ENCODE measurements around the gene MYL9. TPM values are rescaled to one million over a fixed set of nuclear protein-coding genes. Genes with fewer than 3 reads are reported as not detected.

Gene MYL9
- total and polyA plus RNA-seq, 10 of the 15 experiments (the other 5 are each of a cell fraction or from before 2014, with no cell fraction given), result 0.28 to 1.7 (median 0.63) TPM; not detected in 3

- TF ChIP-seq GATAD2B (conservative IDR thresholded peaks at IDR 0.05; ENCODE audit: low read depth) (0 out of 2 replicates have a peak, but pooled peaks have one; percentile 42), CUX1 (IDR thresholded peaks at IDR 0.05; ENCODE audit: insufficient replicate concordance, low read depth, low read length) (no peak), BCLAF1 (IDR thresholded peaks at IDR 0.05) (no peak), CEBPB (IDR thresholded peaks at IDR 0.05; ENCODE audit: borderline replicate concordance in 1 of 2, low read depth in 2 of 2, low read length in 2 of 2) (no peak), NFIC (IDR thresholded peaks at IDR 0.05; ENCODE audit: low read depth, low read length) (no peak), TBL1XR1 (IDR thresholded peaks at IDR 0.05; ENCODE audit: low read depth, low read length) (no peak), ATF7 (IDR thresholded peaks at IDR 0.05; ENCODE audit: low read depth) (peak; percentile 40; the same call in 1 of the 2 replicates), RELB (IDR thresholded peaks at IDR 0.05; ENCODE audit: low read depth) (peak; percentile 61; the same call in 1 of the 2 replicates), ZNF24 (IDR thresholded peaks at IDR 0.05) (no peak), IKZF1 (conservative IDR thresholded peaks at IDR 0.05) (peak; percentile 92)
- TF ChIP-seq, protein P1, sequence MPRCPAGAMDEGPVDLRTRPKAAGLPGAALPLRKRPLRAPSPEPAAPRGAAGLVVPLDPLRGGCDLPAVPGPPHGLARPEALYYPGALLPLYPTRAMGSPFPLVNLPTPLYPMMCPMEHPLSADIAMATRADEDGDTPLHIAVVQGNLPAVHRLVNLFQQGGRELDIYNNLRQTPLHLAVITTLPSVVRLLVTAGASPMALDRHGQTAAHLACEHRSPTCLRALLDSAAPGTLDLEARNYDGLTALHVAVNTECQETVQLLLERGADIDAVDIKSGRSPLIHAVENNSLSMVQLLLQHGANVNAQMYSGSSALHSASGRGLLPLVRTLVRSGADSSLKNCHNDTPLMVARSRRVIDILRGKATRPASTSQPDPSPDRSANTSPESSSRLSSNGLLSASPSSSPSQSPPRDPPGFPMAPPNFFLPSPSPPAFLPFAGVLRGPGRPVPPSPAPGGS (IDR thresholded peaks at IDR 0.05; ENCODE audit: borderline replicate concordance, insufficient read depth, low read depth, low read length, poor library complexity, severe bottlenecking), result no peak
Measured at GRCh38 chr20:36491901-36492617, 49.3 kb upstream of the MYL9 start (continued).

All from GM12878 (cell line).